GM23338 (cell line): Measurements from ENCODE around the gene OR51V1.

Experiments used
- CTCF ChIP-seq, 2 experiments: fragments of 200-600 bp in 1 of 2; sonication (generic) in 1 of 2; conservative IDR thresholded peaks; 2 replicates each; pipeline versions ENCODE4 v1.5.1 to v1.6.1; 2016 to 2017; ENCODE audit warnings: antibody characterized with exemption in 2 of 2, low read depth in 2 of 2, mild to moderate bottlenecking in 2 of 2, moderate library complexity in 1 of 2
- EZH2 ChIP-seq: fragments of 200-600 bp; sonication (generic); IDR thresholded peaks from one replicate; pipeline ENCODE4 v1.8.0; 2017; ENCODE audit warnings: antibody characterized with exemption, mild to moderate bottlenecking, low read depth; ENCODE audit not compliant: unreplicated experiment
- JUNB ChIP-seq: IDR thresholded peaks from one replicate; pipeline ENCODE4 v1.6.1; 2016; ENCODE audit warnings: antibody characterized with exemption; ENCODE audit not compliant: unreplicated experiment
- NANOG ChIP-seq: IDR thresholded peaks from 2 replicates; pipeline ENCODE4 v1.6.1; 2016; ENCODE audit warnings: antibody characterized with exemption, borderline replicate concordance
- POLR2AphosphoS5 ChIP-seq: IDR thresholded peaks from 2 replicates; pipeline ENCODE4 v1.6.1; 2016; ENCODE audit warnings: antibody characterized with exemption, low read depth

- no peak for TF ChIP-seq POLR2AphosphoS5
- no peak for TF ChIP-seq JUNB
- TF ChIP-seq CTCF (conservative IDR thresholded peaks at IDR 0.05; ENCODE audit: low read depth in 2 of 2), result no peak
- TF ChIP-seq EZH2, result no peak
- no peak for TF ChIP-seq NANOG
These were observed 7.7 kb downstream of the OR51V1 start for GRCh38 chr11:5192738-5193137.
